Suppressor macrophage treated with lipopolysaccharide for 1 hour (primary cell): ENCODE measurements around the gene FNBP1L.
"Not testable (repeated sequence)": the region's sequence is repeated elsewhere in the genome, so short reads cannot be mapped to it uniquely, and the experiment has no call there.

ENCODE experiments used
- DNase-seq, 3 donors: peaks; one replicate each; pipeline ENCODE4 v3.0.0-alpha.2; 2020 to 2022

Gene FNBP1L

GRCh38 chr1:93446837-93447451, 974 bp upstream of the FNBP1L start:
- DNase-seq = peak in 2 of 3 donors; percentile 19 to 35

DNA sequence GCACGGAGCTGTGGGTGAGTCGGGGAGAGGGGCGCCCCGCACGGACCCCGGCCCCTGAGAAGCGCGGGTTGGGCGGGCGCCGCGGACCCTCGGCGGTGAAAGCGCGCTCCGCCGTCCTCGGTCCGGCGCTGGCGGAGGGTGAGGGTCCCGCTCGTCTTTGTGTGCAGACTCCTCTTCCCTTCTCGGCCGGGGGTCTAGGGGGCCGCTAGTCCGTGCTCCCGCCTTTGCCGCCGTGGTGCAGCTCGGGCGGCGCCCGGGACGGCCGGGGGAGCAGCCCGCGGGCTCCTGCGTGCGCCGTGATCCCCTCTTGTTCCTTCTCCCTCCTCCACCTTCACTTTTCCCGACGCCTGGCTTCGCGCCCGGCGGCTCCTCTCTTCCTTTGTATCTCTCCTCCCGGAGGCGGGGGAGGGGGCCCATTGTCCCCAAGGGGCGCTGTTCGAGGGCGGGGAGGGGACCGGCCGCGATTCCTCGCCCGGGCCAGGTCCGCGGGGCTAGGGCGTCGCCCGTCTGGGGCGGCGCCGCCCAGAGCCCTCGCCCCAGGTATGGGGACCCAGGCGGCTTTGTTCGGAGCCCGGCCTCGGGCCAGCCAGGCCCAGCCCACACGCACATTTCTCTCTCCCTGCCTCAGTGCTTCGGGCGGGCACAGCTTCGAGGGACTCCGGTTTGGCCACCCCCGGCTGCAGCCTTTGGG, 519 bp downstream of the FNBP1L start:
- peak in 2 of 3 donors; percentile 19 to 41 for DNase-seq

DNA sequence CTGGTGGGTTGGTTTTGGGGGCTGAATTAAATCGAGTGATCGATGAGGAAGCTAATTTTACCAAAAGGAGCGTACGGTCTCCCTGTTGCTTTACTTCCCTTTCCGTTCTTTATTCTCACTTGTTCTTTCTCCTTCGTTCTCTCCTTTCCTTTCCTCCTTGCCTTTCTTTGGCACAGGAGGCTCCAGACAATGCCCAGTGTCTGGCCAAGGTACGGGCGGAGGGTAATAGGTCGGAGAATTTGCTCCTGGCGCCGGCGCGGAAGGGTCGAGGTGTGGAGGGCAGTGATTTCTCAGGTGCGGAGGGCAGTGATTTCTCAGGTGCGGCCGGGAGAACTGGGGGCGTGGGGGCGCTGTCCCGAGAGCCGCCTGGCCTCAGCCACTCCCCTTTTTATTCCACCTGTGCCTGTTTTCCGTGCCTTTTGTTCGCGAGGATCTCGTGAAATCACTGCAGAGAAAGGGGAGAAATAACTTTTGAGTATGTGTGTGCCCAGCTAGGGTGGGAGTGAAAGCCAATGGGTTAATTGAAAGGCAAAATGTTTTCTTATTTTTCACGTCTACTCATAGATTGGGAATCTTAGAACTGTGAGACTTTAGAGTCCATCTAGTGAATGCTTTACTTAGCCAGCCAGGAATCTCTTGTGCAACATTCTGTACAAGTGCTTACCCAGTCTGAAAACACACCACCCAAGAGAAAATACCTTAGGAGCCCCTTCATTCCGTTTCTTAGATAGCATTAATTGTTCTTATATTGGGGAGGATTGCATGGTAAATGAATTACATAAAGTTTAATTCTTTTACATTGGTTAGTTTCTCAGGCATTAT, 1.3 kb downstream of the FNBP1L start:
- DNase-seq = peak in 1 of 3 donors; percentile 1

DNA sequence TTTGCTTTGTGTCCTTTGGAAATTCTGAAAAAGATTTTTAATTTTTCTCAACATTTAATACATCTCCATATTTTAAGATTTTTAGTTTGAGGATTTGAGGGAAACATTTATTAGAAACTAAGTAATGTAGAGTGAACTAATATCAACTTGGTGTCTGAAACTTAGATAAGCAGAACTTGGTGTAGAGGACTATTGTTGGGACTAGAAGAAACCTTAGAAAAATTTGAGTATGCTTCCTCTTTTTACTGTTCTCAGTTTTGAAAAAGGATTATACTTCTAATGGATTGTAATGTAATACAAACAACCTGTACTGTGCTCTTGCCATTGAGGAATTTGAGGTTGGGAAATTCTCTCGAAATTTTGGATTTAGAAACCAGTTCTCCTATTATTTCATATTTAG, 2.4 kb downstream of the FNBP1L start:
- peak; percentile 4 to 34 (median 22) for DNase-seq

GRCh38 chr1:93453911-93454310, 6.0 kb downstream of the FNBP1L start:
- DNase-seq = no peak

DNA sequence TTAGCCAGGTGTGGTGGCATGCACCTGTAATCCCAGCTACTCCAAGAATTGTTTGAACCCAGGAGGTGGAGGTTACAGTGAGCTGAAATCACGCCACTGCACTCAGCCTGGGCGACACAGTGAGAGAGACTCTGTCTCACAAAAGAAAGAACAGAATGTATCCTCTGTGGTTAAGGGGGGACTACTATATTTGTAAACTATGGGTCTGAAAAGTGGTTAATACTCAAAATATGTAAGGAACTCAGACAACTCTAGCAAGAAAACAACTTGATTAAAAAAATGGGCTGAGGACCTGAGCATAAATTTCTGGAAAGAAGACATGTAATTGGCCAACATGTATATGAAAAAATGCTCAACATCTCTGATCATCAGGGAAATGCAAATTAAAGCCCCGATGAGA, 11.2 kb downstream of the FNBP1L start:
- no peak for DNase-seq

DNA sequence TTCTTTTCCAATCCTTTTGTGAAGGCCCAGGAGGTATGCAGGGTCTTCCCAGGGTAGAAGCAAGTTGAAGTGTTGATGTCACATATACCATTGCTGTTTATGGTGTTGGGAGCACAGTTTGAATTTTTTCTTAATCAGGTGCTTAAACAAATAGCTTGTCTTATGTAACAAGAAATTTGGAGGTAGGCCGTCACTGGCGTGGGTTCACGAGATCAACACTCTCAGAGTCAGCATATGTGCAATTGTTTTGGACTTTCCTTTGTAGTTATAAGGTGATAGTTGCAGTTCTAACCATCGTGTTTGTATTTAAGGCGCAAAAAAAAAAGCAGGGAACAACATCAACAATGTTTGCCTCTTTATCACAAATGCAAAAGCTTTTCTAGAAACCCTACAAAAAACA, 13.3 kb downstream of the FNBP1L start:
- no peak for DNase-seq

DNA sequence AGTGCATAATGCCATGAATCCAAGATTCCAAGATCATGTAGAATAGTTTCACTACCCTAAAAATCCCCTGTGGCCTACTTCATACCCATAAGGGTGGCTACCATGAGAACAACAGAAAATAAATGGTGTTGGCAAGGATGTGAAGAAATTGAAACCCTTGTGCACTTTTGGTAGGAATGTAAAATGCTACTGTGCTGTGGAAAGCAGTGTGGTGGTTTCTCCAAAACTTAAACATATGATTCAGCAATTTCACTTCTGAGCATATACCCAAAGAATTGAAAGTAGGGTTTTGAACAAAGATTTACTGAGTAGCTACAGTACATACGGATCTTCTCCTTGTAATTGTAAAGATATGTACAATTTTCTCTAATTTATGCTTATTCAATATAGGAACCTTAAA, 16.0 kb downstream of the FNBP1L start:
- no peak for DNase-seq

- DNase-seq = not testable (repeated sequence)
Observed at GRCh38 chr1:93465371-93466082, 17.6 kb downstream of the FNBP1L start.

GRCh38 chr1:93467606-93468005, 19.7 kb downstream of the FNBP1L start:
- DNase-seq = no peak

GRCh38 chr1:93468662-93469061, 20.7 kb downstream of the FNBP1L start:
- no peak for DNase-seq

- DNase-seq = not testable (repeated sequence)
Observed at GRCh38 chr1:93469223-93469622, 21.3 kb downstream of the FNBP1L start.

- DNase-seq = no peak
Observed at GRCh38 chr1:93471284-93471683, 23.4 kb downstream of the FNBP1L start.

GRCh38 chr1:93471911-93472310, 24.0 kb downstream of the FNBP1L start:
- no peak for DNase-seq

- no peak for DNase-seq
Observed at GRCh38 chr1:93474321-93474720, 26.4 kb downstream of the FNBP1L start.

GRCh38 chr1:93475681-93476080, 27.8 kb downstream of the FNBP1L start:
- peak in 2 of 3 donors; percentile 53 to 69 for DNase-seq

GRCh38 chr1:93479133-93479745, 31.3 kb downstream of the FNBP1L start:
- not testable (repeated sequence) for DNase-seq

- not testable (repeated sequence) for DNase-seq
Observed at GRCh38 chr1:93481899-93482298, 34.0 kb downstream of the FNBP1L start.

DNA sequence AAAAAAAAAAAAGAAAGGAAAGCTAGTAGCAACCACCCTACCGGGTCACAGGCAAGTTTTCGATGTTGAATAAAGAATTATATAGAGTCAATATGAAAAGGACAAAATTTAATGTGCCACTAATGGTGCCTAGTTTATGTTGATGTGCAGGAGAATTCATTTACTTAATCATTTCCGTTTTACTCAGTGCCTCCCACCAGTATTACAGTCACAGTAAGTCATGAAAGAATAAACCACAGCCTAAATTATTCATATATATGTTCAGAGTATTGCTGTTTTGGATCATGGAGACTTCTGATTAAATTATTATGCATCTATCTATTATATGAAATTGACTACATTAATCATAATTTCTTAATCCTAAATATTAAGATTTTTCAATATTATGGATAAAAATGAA, 35.3 kb downstream of the FNBP1L start:
- DNase-seq = no peak

- no peak for DNase-seq
Observed at GRCh38 chr1:93483606-93484005, 35.7 kb downstream of the FNBP1L start.

DNA sequence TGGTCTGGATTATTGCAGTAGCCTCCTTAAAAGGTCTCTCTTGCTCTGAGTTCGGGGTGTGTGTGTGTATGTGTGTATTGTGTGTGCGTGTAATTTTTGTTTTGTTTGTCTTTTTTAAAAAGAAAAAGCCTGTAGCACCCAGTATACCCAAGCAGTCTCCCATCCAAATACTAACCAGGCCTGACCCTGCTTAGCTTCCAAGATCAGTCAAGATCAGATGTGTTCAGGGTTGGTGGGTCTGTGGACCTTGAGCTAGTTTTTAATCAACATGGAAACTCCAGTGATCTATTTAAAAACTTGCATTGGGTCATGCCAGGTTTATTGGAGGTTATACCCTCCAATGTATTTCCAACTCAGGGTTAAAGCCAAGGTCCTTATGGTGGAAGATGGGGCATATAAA, 40.3 kb downstream of the FNBP1L start:
- no peak for DNase-seq

- no peak for DNase-seq
Observed at GRCh38 chr1:93489756-93490155, 41.8 kb downstream of the FNBP1L start.

- DNase-seq = peak in 2 of 3 donors; percentile 32 to 50
Observed at GRCh38 chr1:93490357-93490756, 42.4 kb downstream of the FNBP1L start.
